Stomach (tissue), 9 donors: Measurements from ENCODE around the gene MOK. TPM values are rescaled to one million over a fixed set of nuclear protein-coding genes. Genes with fewer than 3 reads are reported as not detected.

Source experiments
- DNase-seq, 2 donors: peaks; one replicate each; pipeline versions ENCODE4 v3.0.0 to v3.0.0-alpha.2; 2013 to 2019
- H3K27ac ChIP-seq, 5 donors: fragments of 200-600 bp in 4 of 5; sonication (generic) in 4 of 5; one replicate each; pipeline ENCODE4 v1.5.1; 2013 to 2019; ENCODE audit warnings: mild to moderate bottlenecking in 1 of 5, moderate library complexity in 1 of 5
- H3K27me3 ChIP-seq, 3 donors: fragments of 200-600 bp; sonication (generic); one replicate each; pipeline ENCODE4 v1.5.1; 2017 to 2019; ENCODE audit warnings: mixed run types in 1 of 3
- H3K36me3 ChIP-seq, 4 donors: fragments of 200-600 bp; sonication (generic); 1 replicate in 3 of 4; 2 replicates in 1 of 4; pipeline ENCODE4 v1.5.1; 2016 to 2019
- H3K4me1 ChIP-seq, 4 donors: fragments of 200-600 bp; sonication (generic); one replicate each; pipeline ENCODE4 v1.5.1; 2016 to 2019
- H3K4me3 ChIP-seq, 4 donors: fragments of 200-600 bp; sonication (generic) in 3 of 4; one replicate each; pipeline ENCODE4 v1.5.1; 2016 to 2019; ENCODE audit warnings: mild to moderate bottlenecking in 1 of 4
- H3K9me3 ChIP-seq, 4 donors: fragments of 200-600 bp; sonication (generic); one replicate each; pipeline ENCODE4 v1.5.1; 2016 to 2019
- CTCF ChIP-seq, 7 experiments: fragments of 450-650 bp in 4 of 7; fragments of 200-600 bp in 3 of 7; sonication (generic) in 3 of 7; IDR thresholded peaks; one replicate each; pipeline ENCODE4 v1.5.1; 2016 to 2019; ENCODE audit warnings: antibody characterized with exemption in 7 of 7, control low read depth in 2 of 7, mild to moderate bottlenecking in 1 of 7
- EP300 ChIP-seq: sonication (generic); formaldehyde crosslinking; IDR thresholded peaks from one replicate; pipeline ENCODE4 v1.6.1; 2017; ENCODE audit warnings: antibody characterized with exemption
- POLR2A ChIP-seq, 4 donors: fragments of 450-650 bp; IDR thresholded peaks; one replicate each; pipeline ENCODE4 v1.6.1; 2016; ENCODE audit warnings: antibody characterized with exemption in 4 of 4, control low read depth in 2 of 4, mild to moderate bottlenecking in 1 of 4, moderate library complexity in 1 of 4
- POLR2AphosphoS5 ChIP-seq, 3 donors: sonication (generic); formaldehyde crosslinking; IDR thresholded peaks; one replicate each; pipeline ENCODE4 v1.6.1; 2016; ENCODE audit warnings: antibody characterized with exemption in 3 of 3
- WGBS, 5 donors: extraction: QIAGEN DNeasy Blood & Tissue Kit in 3 of 5; methylation state at CpG; one replicate each; pipeline versions ENCODE4 v1.1.5 to v1.1.7; 2013 to 2018; 5-methylcytosine and 5-hydroxymethylcytosine counted together
- intact Hi-C: fragments of 100-400 bp; cut with DNase I; formaldehyde crosslinking; loops from one replicate; pipeline ENCODE4 v1.15.1; 2023; ENCODE audit warnings: low total_unique reads
- polyA plus RNA-seq, 3 donors: library from polyadenylated mRNA; stranded (reverse); fragments of 200-250 nt; gene quantifications; one replicate each; pipeline ENCODE4 v1.2.3, GENCODE V29; 2013
- total RNA-seq, 5 donors: library from RNA; depleted of rRNA; stranded (reverse); fragments of >200 nt; gene quantifications; one replicate each; pipeline versions ENCODE4 v1.1.0 to v1.2.3, GENCODE V29; 2014 to 2016
- donor health status: healthy with polysubstance abuse.
- donor health status: Bipolar disorder and iron deficiency.
- donor health status: healthy.

Gene MOK
- total and polyA plus RNA-seq, 8 donors, result 4.2 to 46.9 (median 12.6) TPM

GRCh38 chr14:102229071-102229738, 75.8 kb downstream of the MOK start:
- 94 to 95% (median 95%) methylated on average over 43 of the region's 43 CpGs for WGBS, 5 donors
- intact Hi-C loops, result no loop called here

GRCh38 chr14:102227184-102227964, 77.6 kb downstream of the MOK start:
- WGBS, 5 donors, result 84 to 88% (median 86%) methylated on average over 26 to 28 of the region's 28 CpGs
- Histone ChIP-seq H3K27me3 (no peaks in the 10 kb centered on the region), H3K9me3 (no peaks in the 10 kb centered on the region), H3K4me1 (no peaks in the 10 kb centered on the region), H3K4me3 (no peak overlapping the region), H3K27ac (no peak overlapping the region), H3K36me3 (peaks cover 2 to 55% (median 43%) of the 10 kb centered on the region in 4 donors)
- intact Hi-C loops, result no loop called here
- no peak for DNase-seq
- no peak for TF ChIP-seq POLR2A (IDR thresholded peaks at IDR 0.05)
- no peak for TF ChIP-seq EP300
- no peak for TF ChIP-seq CTCF (IDR thresholded peaks at IDR 0.05)
- TF ChIP-seq POLR2AphosphoS5 (IDR thresholded peaks at IDR 0.05), result no peak

More at GRCh38 chr14:102229071-102229738, 75.8 kb downstream of the MOK start:
- H3K9me3 ChIP-seq, result no peaks in the 10 kb centered on the region
- H3K4me3 ChIP-seq, result no peak overlapping the region
- no peak for TF ChIP-seq EP300
- H3K27ac ChIP-seq, result no peak overlapping the region
- no peaks in the 10 kb centered on the region for H3K27me3 ChIP-seq
- DNase-seq, result no peak
- H3K36me3 ChIP-seq, result peaks cover 2 to 53% (median 37%) of the 10 kb centered on the region in 4 donors
- no peaks in the 10 kb centered on the region for H3K4me1 ChIP-seq

- H3K27ac ChIP-seq, result no peak overlapping the region
- intact Hi-C loops, result no loop called here
- H3K27me3 ChIP-seq, result no peaks in the 10 kb centered on the region
- 79 to 89% (median 83%) methylated on average over 12 to 27 of the region's 27 CpGs for WGBS, 5 donors
- DNase-seq, result no peak
- TF ChIP-seq EP300 (no peak), POLR2AphosphoS5 (IDR thresholded peaks at IDR 0.05) (no peak), CTCF (IDR thresholded peaks at IDR 0.05) (no peak), POLR2A (IDR thresholded peaks at IDR 0.05) (no peak)
- H3K9me3 ChIP-seq, result no peaks in the 10 kb centered on the region
- peaks cover 2 to 55% (median 42%) of the 10 kb centered on the region in 4 donors for H3K36me3 ChIP-seq
- H3K4me1 ChIP-seq, result no peaks in the 10 kb centered on the region
- H3K4me3 ChIP-seq, result no peak overlapping the region
These were observed 78.4 kb downstream of the MOK start for GRCh38 chr14:102226356-102227125.

GRCh38 chr14:102225936-102226335, 79.0 kb downstream of the MOK start:
- no peak for DNase-seq
- 77 to 84% (median 81%) methylated on average over 15 of the region's 15 CpGs for WGBS, 5 donors
- Histone ChIP-seq H3K27me3 (no peaks in the 10 kb centered on the region), H3K9me3 (no peaks in the 10 kb centered on the region), H3K4me3 (no peak overlapping the region), H3K36me3 (peaks cover 2 to 52% (median 39%) of the 10 kb centered on the region in 4 donors), H3K27ac (no peak overlapping the region), H3K4me1 (peaks cover 0 to 3% (median 0%) of the 10 kb centered on the region in 4 donors)
- TF ChIP-seq POLR2AphosphoS5 (IDR thresholded peaks at IDR 0.05), result no peak
- no peak for TF ChIP-seq CTCF (IDR thresholded peaks at IDR 0.05)
- no peak for TF ChIP-seq POLR2A (IDR thresholded peaks at IDR 0.05)
- TF ChIP-seq EP300, result no peak
- intact Hi-C loops, result no loop called here
